Kidney epithelial cell (primary cell): ENCODE results near the gene CMC4. TPM values are rescaled to one million over a fixed set of nuclear protein-coding genes. Genes with fewer than 3 reads are reported as not detected.

ENCODE experiments used
- DNase-seq: peaks from one replicate; pipeline ENCODE4 v3.0.0-alpha.2; 2010; ENCODE audit warnings: low read depth
- H3K27me3 ChIP-seq: 2 replicates; pipeline ENCODE4 v1.6.0; 2011; ENCODE audit warnings: low read length; ENCODE audit not compliant: control insufficient read depth, insufficient read depth
- H3K36me3 ChIP-seq: 2 replicates; pipeline ENCODE4 v1.5.1; 2011; ENCODE audit warnings: low read length; ENCODE audit not compliant: control insufficient read depth, insufficient read depth
- H3K4me3 ChIP-seq: 2 replicates; pipeline ENCODE4 v1.5.1; 2011; ENCODE audit warnings: low read depth, mild to moderate bottlenecking, control low read depth, low read length
- total RNA-seq: library from RNA; depleted of rRNA; stranded (reverse); fragments of >200 nt; gene quantifications from 2 replicates; pipeline ENCODE4 v1.2.3, GENCODE V29; 2015
- TF ChIP-seq, protein P1 (sequence below): IDR thresholded peaks from 2 replicates; pipeline ENCODE4 v1.5.1; 2011; ENCODE audit warnings: mild to moderate bottlenecking, moderate library complexity, low read length, control low read depth, inconsistent platforms; ENCODE audit not compliant: insufficient read depth, poor library complexity, severe bottlenecking

Gene CMC4
- total RNA-seq, 1 donor from 2014 or later, result 10.5 TPM

DNA sequence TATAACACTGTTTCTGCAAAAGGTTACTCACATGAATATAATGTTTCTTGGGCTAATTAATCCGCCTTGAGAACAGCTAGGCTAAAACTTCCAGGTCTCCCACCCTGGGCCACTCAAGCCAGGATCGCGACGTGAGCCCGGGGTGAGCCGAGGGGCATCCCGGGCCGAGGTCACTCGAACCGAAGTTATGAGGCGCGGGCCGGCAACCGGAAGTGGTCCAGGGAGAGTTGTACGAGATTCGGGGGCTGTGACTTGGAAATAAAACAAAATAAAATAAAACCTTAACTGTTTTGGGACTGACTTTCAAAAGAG is 317 bp downstream of the CMC4 start:
- DNase-seq, result no peak
- H3K4me3 ChIP-seq, result peak overlapping the region; percentile 59
- TF ChIP-seq, protein P1, sequence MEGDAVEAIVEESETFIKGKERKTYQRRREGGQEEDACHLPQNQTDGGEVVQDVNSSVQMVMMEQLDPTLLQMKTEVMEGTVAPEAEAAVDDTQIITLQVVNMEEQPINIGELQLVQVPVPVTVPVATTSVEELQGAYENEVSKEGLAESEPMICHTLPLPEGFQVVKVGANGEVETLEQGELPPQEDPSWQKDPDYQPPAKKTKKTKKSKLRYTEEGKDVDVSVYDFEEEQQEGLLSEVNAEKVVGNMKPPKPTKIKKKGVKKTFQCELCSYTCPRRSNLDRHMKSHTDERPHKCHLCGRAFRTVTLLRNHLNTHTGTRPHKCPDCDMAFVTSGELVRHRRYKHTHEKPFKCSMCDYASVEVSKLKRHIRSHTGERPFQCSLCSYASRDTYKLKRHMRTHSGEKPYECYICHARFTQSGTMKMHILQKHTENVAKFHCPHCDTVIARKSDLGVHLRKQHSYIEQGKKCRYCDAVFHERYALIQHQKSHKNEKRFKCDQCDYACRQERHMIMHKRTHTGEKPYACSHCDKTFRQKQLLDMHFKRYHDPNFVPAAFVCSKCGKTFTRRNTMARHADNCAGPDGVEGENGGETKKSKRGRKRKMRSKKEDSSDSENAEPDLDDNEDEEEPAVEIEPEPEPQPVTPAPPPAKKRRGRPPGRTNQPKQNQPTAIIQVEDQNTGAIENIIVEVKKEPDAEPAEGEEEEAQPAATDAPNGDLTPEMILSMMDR, result no peak
- H3K36me3 ChIP-seq, result no peaks in the 10 kb centered on the region
- no peaks in the 10 kb centered on the region for H3K27me3 ChIP-seq

DNA sequence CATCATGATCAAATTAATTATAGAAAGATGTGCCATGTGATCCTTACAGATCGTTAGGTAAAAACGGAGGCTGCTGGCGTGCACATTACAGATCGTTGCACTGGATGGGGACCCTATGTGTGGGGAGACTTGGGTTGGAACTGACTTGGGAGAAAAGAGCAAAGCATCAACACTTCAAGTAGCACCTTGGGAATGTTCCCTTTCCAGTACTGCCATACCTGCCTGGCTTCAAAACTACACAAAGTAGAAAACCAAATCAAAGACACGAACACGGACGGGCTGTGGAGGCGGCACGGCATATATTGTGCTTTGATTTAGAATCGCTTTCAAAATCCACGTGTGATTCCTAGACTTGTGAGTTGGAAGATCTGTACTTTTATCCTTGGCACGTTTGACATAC is 898 bp downstream of the CMC4 start:
- DNase-seq, result no peak
- H3K4me3 ChIP-seq, result peak overlapping the region; percentile 59
- TF ChIP-seq, protein P1, result no peak

GRCh38 chrX:155069414-155069813 is 1.5 kb downstream of the CMC4 start:
- DNase-seq, result no peak
- no peaks in the 10 kb centered on the region for H3K27me3 ChIP-seq
- H3K36me3 ChIP-seq, result no peaks in the 10 kb centered on the region
- peak overlapping the region; percentile 10 for H3K4me3 ChIP-seq
- TF ChIP-seq, protein P1, result no peak

More for the DNA sequence above, 898 bp downstream of the CMC4 start:
- H3K27me3 ChIP-seq, result no peaks in the 10 kb centered on the region
- H3K36me3 ChIP-seq, result no peaks in the 10 kb centered on the region

DNA sequence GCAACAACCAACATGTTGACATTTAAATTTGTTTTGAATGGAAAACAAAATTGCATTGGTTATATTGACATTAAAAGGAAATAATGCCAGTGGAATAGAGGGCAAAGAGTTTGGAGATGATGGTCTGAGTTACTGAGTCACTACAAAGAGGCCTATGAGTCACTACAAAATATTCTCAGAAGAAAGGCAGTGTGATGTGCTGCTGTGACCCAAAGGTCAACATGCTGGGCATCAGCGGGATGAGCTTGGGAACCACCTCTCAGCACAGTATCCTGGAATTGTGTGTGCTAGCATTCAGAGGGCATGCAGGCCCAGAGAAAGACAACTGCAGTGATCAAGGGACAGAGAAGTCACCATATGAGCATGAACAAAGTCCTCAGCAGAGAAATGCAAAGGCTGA is 2.8 kb downstream of the CMC4 start:
- Histone ChIP-seq H3K36me3 (no peaks in the 10 kb centered on the region), H3K27me3 (no peaks in the 10 kb centered on the region), H3K4me3 (no peak overlapping the region)
- TF ChIP-seq, protein P1, result no peak
- no peak for DNase-seq

DNA sequence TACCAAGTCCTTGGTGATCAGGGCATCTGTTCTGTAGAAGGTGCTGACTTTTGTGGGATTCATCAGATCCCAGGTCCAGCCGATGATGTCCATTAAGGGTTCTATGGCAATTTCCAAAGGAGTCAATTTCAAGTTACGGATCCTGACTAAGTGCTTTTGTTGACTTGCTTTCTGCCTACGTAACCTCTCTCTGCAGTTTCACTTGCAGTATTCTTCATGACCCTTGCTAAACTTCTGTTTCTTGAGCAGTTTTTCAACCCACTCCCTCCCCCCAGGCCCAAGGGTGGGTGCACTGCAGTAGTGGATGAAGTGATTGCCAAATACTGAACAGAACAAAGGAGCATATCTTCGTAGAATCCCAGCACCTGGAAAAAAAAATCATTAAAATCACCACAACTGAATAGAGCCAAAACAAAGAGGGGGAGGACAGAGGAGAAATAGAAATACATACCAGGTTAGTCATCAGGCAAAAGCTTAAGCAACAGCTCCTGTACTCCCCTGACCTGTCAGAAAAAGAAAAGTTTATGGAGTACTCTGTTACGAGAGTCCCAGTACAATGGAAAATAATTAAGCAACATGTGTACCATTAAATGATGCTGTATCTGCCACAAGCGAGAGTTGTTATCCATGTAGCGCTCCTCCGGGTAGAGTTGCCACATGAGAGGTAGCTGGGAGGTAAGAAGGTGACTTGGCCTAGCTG is 5.8 kb downstream of the CMC4 start:
- no peaks in the 10 kb centered on the region for H3K27me3 ChIP-seq
- peaks cover 1% of the 10 kb centered on the region for H3K36me3 ChIP-seq
- DNase-seq, result no peak
- H3K4me3 ChIP-seq, result no peak overlapping the region
- TF ChIP-seq, protein P1, result no peak

DNA sequence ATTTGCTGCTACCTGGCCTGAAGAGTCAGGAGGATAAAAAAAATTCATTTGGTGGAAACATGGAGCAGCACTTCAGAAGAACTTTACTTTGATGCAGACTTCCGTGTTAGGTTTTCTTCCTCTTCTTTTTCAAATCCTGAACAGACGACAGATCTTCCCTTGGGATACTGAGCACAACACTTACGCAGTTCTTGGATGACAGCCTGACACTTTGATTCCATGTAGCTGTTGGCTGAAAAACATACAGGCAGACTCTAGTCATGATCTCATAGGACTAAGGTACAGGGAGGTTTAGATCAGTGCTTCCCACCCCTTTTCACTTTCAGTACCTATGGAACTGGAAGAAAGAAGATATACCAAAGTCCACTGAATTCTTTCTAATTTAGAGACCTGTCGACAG is 9.2 kb downstream of the CMC4 start:
- DNase-seq, result no peak

More for the DNA sequence above, 9.2 kb downstream of the CMC4 start:
- Histone ChIP-seq H3K4me3 (no peak overlapping the region), H3K27me3 (no peaks in the 10 kb centered on the region), H3K36me3 (peaks cover 1% of the 10 kb centered on the region)
- TF ChIP-seq, protein P1, result no peak
